Measurements from ENCODE around the gene FFAR2.
"Not testable (repeated sequence)": the region's sequence is repeated elsewhere in the genome, so short reads cannot be mapped to it uniquely, and the experiment has no call there.

Gene FFAR2

DNA sequence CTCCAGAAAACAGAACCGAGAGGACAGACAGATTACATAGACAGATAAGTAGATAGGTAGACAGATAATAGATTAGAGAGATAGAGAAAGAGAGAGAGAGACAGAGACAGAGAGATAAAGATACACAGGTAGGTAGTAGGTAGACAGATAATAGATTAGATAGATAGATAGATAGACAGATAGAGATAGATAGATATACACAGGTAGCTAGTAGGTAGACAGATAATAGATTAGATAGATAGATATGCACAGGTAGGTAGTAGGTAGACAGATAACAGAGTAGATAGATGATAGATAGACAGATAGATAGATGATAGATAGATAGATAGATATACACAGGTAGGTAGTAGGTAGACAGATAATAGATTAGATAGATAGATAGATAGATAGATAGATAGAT lies 10.1 kb downstream of the FFAR2 start:
- no peak for DNase-seq

DNA sequence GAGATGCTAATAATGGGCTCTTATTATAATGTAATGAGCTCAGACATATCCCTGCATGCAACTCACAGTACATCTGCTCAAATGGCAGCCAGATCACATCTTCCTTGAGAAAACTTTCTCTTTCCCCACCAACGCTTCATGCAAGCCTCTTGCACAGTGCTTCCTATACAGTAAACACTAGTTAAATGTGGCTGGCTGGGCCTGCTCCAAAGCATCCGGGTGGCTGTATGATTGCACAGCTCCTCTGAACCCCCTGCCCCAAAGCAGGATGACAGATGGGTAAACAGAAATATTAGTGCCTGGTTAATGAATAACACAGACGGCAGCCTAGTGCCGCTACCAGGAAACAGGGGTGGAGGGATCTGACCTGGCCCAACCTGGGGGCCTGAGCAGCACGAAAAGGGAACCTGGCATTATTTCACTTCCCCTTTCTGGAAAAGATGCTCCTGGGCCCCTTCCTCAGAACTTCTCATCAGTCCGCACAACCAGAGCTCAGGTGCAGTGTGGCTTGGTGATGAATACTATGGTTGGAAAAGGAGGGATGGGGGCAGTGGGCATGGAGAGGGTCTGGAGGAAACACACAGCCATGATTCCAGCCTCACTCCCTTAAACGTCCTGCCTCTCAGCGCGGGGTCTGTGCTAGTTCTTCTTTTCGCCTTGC lies 10.8 kb downstream of the FFAR2 start:
- no peak for DNase-seq

DNA sequence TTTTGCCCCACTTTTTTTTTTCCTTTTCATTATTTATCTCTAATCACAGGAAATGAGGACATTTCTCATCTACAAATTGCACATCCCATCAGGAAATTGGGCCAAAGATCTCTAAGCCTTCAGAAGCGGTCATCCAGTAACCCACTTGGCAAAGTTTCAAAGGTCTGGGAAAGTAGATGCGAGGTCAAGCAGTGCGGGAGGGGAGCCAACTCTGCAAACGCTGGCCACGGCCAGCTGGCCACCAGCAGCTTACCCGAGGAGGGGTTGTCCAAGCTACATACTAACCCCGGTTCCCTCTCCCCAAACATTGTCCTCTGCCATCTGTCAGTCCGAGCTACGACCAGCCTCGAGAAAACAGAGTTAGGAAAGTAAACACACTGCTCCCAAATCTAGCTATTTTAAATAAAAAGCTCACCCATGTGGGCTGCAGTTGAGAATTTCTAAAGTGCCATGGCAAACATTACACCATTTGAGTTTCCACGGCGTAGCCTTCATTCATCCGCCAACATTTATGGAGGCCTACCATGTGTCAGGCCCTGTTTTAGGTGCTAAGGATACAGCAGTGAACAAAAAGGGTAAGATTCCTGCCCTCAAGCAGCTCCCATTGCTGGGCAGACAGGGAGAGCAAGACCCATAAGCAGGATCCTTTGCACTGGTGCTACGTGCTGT lies 11.5 kb downstream of the FFAR2 start:
- DNase-seq: no peak

DNA sequence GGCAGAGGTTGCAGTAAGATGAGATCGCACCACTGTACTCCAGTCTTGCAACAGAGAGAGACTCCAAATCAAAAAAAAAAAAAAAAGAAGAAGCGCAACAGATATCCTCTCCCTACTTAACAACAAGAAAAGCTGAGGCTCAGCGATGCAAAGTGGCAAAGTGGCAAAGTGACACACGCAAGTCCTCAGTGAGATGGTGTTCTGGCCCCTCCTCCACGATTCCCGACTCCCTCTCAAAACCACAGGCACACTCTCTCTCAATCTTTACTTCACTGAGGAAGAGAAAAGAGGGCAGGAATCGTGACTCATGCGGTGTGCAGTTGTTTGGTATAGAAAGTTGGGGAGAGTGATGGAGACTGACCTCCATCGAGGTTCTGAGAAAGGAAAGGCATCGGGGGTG lies 12.6 kb downstream of the FFAR2 start:
- no peak for DNase-seq

DNA sequence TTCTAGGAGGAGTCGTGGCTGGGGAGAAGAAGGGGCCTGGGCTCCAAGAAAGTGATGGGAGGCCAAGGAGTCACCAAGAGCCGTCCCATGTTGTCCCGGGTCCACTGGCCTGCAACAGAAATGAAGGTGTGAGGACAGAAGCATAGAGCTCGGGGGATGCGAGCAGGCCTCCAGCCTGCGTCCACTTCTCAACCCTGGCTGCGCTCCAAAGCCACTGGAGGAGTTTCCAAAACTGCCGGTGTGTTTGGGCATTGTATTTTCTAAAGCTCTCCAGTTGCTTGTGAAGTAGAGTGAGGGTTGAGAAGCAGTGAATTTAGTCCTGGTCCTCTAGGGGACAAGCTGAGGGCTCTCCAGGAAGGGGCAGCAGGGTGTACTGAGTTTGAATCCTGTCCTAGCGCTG lies 13.0 kb downstream of the FFAR2 start:
- DNase-seq: peak; percentile 26

DNA sequence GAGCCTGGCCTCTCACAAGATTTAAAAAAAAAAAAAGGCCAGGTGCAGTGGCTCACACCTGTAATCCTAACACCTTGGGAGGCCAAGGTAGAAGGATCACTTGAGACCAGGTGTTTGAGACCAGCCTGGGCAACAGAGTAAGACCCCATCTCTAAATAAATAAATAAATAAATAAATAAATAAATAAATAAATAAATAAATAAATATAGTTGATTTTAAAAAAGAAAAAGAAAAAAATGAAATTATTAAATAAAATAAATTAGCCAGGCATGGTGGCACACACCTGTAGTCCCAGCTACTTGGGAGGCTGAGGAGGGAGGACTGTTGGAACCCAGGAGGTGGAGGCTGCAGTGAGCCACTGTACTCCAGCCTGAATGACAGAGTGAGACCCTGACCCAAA lies 13.7 kb downstream of the FFAR2 start:
- DNase-seq: not testable (repeated sequence)

DNA sequence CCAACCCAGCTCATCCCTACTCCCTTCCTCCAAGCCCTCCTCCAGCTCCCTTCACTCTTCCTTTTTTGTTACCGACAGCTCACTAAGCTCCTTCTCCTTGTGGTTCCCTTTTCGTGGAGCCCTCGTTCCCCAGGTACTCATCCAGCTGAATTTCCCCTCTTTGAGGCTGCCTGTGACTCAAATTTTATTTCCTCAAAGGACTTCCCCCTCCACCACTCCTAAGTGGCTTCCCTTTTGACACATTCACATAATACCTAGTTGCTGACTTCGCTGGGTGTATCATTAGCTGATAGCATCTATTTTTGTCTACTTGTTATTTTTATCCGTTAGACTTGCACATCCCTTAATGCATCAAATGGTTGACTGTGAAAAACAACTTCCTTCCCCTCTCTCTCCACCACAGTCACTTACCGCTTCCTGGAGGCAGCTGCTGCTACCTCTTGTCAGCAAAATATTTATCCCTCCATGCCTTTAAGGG lies 14.5 kb downstream of the FFAR2 start:
- no peak for DNase-seq

DNA sequence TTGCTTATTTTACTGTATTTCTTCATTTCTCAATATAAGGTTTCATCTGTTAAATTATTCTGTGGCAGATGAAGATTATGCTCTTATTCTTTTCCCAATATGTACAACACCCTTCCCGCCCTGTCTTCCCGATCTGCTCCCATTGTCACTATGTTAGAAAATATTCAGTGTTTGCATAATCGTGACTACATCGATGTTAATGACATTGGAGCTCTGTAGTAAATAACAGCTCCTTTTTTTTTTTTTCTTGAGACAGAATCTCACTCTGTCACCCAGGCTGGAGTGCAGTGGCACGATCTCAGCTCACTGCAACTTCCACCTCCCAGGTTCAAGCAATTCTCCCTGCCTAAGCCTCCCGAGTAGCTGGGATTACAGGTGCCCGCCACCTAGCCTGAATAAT lies 14.9 kb downstream of the FFAR2 start:
- DNase-seq: not testable (repeated sequence)

DNA sequence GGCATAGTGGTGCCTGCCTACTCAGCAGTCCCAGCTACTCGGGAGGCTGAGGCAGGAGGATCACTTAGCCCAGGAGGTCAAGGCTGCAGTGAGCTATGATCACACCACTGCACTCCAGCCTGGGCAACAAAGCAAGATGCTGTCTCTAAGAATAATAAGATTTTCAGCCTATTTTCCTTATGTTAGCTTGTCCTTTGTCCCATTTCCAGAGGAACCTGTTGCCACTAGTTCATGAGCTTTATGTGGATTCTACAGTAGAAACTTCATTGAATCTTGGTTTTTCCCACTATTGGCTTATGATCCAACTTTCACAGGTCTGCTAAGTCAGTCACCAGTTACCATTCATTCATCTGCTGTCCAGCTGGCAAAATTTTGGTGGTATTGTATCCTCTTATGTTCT lies 18.2 kb downstream of the FFAR2 start:
- DNase-seq: no peak

DNA sequence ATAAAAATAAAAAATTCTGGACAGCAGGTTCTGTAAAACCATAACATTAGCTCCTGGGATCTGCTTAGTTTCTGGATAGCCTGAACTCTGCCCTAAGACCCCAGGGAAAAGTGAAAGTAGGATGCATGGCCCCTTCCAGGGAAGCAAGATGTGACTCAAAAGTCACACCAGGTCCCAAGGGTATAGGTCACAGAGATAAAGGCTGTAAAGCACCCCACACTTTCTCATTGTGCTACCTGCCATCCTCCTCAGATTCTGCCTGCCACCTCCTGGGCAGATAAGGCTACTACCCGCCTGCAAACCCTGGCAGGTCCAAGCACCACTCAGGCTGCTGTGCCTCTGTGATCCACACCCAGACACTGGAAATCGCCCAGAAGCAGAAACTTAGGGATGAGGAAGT lies 20.6 kb downstream of the FFAR2 start:
- DNase-seq: no peak

DNA sequence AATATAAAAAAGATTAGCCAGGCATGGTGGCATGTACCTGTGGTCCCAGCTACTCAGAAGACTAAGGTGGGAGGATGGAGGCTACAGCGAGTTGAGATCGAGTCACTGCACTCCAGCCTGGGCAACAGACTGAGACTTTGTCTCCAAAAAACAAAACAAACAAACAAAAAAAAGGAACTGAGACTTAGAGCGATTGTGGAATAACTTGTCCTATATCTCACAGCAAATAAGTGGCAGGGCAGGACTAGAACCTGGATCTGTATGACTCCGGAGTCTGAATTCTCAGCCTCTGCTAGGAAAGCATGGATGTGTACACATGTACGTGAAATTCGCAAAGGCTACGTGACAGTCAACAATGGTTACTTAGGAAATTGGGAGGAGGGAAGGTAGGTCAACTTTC lies 22.1 kb downstream of the FFAR2 start:
- no peak for DNase-seq

DNA sequence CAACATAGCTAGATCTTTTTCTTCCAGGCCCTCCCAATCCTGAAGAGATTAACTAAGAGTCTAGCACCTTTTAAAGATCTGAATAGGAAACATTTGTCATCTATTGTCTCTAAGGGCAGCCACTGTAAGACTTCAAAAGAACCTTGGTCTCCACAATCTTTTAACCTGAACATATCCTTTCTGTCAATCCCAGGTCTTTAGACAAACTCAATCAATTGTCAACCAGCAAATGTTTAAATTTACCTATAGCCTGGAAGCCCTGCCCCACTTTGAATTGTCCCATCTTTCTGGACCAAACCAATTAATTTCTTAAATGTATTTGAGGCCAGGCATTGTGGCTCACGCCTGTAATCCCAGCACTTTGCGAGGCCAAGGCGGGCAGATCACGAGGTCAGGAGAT lies 23.0 kb downstream of the FFAR2 start:
- not testable (repeated sequence) for DNase-seq

DNA sequence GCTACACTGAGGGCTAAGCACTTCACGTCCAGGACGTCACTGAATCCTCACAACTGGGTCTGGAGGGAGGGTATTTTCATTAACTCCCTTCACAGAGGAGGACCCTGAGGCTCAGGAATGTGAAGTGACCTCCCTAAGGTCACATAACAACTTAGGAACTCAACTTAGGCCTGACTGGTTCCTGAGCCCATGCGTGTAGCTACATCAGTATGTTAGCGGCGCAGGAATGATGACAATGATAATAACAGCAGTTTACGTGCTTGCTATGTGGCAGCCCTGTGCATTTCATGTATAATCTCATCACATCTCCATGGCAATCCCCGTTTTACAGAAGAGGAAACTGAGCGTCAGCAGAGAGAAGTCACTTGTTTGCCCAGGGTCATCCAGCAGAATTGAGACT lies 23.9 kb downstream of the FFAR2 start:
- no peak for DNase-seq

DNA sequence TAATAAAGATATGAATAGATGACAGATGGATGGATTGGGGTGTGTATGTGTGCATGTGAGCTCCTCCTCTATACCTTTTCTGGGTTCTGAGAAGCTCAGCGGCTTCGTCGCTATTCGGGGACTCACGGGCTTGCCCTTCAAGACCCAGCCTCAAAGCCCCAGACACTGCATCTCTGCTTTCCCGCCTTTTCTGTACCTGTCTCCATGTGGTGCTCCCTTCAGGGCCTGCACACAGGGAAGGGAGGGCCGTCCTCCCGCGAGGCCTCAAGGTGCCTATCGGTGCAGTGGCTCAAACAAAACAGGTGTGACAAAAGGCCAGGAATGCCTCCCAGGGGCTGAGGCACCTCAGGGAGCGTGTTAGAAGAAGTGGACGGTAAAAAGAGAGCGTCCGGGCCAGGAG lies 26.0 kb downstream of the FFAR2 start:
- DNase-seq: no peak

DNA sequence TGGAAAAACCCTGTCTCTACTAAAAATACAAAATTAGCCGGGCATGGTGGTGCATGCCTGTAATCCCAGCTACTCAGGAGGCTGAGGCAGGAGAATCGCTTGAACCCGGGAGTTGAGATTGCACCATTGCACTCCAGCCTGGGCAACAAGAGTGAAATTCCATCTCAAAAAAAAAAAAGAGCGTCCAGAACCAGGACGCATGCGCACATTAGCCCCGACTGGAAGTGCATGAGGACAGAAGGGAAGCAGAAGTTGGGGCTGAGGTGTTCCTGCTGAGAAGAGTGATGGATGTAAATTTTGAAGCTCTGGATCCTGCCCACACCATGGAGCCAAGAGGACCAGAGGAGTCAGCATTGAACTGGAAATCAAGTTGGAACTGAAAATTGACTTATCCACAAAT lies 26.5 kb downstream of the FFAR2 start:
- not testable (repeated sequence) for DNase-seq

DNA sequence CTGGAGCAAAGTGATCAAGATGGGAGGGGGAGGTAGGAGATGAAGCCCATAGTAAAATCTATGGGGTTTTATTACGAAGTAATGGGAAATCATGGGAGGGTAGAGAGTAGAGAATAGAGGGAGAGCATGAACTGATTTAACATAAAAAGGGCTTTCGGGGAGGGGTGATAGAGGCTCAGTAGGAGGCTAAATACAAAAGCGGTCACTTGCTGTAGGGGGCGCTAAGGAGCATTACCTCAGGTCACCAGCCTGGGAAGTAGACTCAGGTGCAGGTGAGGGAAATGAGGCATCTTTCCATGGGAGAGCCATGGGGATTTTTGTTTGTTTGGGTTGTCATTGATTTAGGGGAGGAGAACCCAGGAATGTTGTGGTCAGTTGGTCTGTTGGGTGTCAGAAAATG lies 28.1 kb downstream of the FFAR2 start:
- no peak for DNase-seq

DNA sequence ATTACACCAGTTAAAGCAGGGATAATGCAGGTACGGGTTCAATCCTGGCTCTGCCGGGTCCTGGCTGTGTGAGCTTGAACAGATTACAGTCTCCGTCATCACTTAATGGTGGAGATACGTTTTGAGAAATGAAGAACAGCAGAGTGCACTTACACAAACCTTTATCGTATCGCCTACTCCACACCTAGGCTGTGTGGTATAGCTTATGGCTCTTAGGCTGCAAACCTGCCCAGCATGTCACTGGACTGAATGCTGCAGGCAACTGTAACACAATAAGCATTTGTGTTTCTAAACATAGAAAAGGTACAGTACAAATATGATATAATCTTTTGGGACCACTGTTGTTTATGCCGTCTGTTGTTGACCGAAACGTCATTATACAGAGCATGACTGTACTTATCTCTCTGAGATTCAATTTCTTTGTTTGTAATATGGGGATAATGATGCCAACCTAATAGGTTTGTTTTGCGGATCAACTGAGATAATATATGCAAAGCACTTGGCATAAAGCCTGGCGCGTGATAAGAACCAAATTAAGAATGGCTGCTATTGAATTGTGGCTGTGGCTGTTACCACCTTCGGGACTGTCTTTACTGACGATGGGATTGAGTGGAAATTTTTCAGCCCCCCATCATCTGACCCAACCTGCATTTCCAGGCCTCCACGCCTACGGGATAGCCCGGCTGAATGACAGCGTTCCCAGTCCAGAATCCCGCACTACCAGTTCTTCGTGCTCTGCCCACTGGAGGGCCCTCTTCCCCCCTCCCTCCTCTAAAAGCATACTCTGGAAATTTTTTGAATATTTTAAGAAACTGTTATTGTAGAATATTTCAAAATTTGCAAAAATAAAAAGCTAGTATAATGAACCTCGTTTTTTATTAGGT lies 31.0 kb downstream of the FFAR2 start:
- DNase-seq: peak; percentile 52

DNA sequence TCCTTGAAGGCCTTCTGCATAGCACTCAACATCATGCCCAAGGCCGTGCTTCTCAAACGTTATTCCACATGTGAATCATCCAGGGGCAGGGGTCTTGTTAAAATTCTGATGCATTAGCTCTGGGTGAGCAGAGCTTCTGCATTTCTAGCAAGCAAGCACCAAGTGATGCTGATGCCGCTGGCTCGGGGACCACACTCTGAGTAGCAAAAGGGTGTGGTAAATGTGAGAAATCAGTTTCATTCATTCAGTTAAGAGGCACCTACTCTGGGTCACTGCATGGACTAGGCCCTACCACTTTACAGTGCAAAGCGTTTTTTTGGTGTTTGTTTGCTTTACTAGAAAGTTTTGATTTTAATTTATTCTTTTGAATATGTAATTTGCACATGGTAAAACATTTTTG lies 35.0 kb downstream of the FFAR2 start:
- DNase-seq: no peak

DNA sequence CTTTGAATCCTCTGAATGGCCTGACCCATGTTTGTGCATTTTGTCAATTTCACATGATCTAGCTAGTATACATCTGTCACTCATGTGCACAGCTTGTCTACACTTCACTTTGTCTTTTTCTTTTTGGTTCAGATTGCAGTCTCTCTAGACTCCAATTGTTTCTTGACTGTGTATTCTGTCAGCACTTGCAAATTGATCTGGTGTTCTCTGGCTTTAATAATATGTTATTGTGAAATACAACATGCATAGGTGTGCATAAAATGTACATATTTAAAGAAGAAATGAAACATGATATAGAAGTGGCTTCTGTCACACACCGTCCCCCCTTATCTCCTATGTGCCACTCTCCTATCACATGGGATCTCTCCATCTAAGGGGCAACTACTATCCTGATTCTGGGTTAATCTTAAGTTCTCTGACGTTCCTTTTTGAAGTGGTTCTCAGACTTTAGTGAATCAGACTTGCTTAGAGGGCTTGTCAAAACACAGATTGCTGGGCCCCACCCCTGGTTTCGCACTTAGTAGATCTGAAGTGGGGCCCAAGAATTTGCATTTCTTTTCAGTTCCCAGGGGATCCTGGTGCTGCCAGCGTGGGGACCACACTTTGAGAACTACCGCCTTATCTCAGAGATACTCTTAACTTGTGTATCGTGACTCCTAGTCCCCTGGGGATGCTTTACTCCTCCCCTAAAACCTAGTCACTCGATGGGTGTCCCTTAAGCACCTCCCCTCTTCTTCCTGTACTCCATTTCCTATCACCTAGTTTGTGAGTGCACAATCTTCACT lies 36.4 kb downstream of the FFAR2 start:
- DNase-seq: no peak

DNA sequence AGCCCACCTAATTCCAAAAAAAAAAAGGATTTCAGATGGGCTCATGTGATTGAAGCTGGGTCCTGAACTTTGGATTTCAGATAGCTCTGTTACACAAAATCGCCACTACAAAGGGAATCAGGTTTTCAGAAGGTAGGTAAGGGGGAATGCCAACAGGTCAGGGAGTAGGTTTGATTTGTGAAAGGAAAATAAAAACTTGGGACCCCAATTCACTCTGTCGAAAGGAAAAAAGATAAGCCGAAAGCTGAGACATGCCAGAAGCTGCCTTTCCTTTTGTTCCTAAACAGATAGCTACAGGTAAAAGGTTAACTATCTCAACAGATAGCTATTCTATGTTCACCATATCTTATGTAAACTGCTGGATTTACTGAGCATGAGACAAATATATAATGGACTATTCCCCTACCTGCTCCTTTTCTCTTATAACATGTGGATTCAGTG lies 38.2 kb downstream of the FFAR2 start:
- DNase-seq: no peak

DNA sequence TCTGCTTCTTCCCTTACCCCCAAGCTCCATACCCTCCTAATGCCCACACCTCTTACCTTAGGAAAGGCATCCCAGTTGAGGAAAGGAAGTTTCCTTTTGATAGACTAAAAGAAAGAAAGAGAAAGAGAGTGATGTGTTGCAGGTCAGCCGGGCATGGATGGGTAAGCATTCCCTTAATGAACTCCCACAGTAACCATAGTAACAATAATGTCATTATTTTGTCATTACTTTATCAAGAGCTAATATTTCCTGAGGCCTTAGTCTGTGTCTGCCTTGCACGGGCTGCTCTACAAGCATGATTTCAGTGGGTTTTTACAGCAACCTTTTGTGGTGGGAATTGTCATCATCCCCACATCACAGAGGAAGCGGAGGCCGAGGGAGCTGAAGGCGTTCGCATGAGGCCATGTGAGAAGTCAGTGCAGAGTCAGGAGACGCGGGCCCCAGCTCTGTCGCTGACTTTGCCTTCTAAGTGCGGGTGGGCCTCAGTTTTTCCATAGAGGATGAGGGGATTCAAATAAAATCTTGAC lies 39.7 kb downstream of the FFAR2 start:
- no peak for DNase-seq

DNA sequence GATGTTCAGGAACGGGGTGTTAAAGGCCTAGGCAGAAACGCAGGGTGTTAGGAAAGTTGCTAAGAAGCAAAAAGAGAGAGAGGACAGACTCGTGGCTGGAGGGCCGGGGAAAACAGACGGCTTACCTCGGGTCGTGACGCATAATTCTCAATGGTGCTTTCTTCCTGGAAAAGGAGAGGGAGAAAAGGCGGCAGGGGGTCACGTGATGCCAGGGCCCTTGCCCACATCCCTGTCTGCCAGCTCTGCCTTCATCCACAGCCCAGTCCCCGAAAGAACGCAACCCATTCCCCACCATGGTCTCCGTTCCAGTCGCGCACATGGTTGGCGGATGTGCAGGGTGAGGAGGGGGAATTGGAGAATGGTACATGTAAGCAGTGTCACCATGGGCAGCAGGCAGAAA lies 40.6 kb downstream of the FFAR2 start:
- DNase-seq: no peak

DNA sequence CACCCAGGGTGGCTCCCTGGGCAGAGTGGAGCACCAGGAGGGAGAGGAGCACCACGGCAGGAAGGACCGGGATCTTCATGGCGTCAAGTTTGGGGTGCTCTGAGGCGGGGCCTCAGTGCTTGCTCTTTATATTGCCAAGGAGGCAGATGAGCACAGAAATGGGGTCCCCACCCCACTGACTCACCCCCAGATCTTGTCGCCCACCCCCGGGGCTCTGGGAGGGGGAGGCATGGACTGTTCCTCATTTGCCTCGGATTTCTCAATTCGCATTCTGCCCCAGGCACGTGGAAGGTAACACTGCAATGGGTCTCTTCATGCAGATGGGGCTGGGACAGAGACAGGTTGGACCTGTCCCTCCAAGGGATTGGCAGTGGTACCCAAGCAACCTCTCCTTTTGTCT lies 42.3 kb downstream of the FFAR2 start, which contains the start of gene KRTDAP:
Gene KRTDAP, minus strand, starts transcription at position 101 of the 400 bp plus-strand sequence. Its CDS starts 22 bp downstream, at position 79.
- DNase-seq: no peak
